SK-N-SH (cell line): ENCODE measurements around the gene CDH20. TPM values are rescaled to one million over a fixed set of nuclear protein-coding genes. Genes with fewer than 3 reads are reported as not detected.

Experiments used
- CTCF ChIA-PET: fragments of 300-600, 350-600 bp; formaldehyde crosslinking; extraction: SDS; loops from one replicate; lab custom pipeline; 2021; lab: Yijun Ruan, JAX
- POLR2A ChIA-PET: fragments of 350-600 bp; sonication (Branson Sonifier 250); formaldehyde crosslinking; extraction: SDS; loops from one replicate; lab custom pipeline; 2020; ENCODE audit warnings: antibody characterized with exemption, inconsistent platforms; lab: Yijun Ruan, JAX
- DNase-seq: peaks from one replicate; pipeline ENCODE4 v3.0.0; 2012
- H2AFZ ChIP-seq: fragments of 200-600 bp; sonication (generic); 2 replicates; pipeline ENCODE4 v1.8.1; 2016; ENCODE audit warnings: antibody characterized with exemption, mild to moderate bottlenecking, low read depth
- H3F3A ChIP-seq: fragments of 200-600 bp; sonication (generic); replicated peaks from 2 replicates; pipeline ENCODE3; 2016; ENCODE audit warnings: antibody characterized with exemption, mild to moderate bottlenecking; ENCODE audit not compliant: insufficient read depth
- H3K27ac ChIP-seq, 2 experiments: fragments of 200-500 bp in 1 of 2; fragments of 200-600 bp in 1 of 2; sonication (Bioruptor generic) in 1 of 2; sonication (generic), shearing (Covaris generic) in 1 of 2; 2 replicates each; pipeline versions ENCODE4 v1.5.1 to v1.6.1; 2014 to 2016; ENCODE audit warnings: low read depth in 2 of 2, inconsistent platforms in 1 of 2, low read length in 1 of 2, mild to moderate bottlenecking in 1 of 2, mixed read lengths in 1 of 2
- H3K27me3 ChIP-seq: fragments of 200-600 bp; sonication (generic), shearing (Covaris generic); 2 replicates; pipeline ENCODE4 v1.6.1; 2016; ENCODE audit warnings: mixed run types; ENCODE audit not compliant: insufficient read depth
- H3K36me3 ChIP-seq, 2 experiments: fragments of 200-500 bp in 1 of 2; fragments of 200-600 bp in 1 of 2; sonication (Bioruptor generic) in 1 of 2; sonication (generic) in 1 of 2; replicated peaks in 1 of 2; 2 replicates each; pipeline versions ENCODE3 to v1.5.1; 2014 to 2016; ENCODE audit warnings: low read length in 1 of 2, mild to moderate bottlenecking in 1 of 2; ENCODE audit not compliant: insufficient read depth in 2 of 2, control insufficient read depth in 1 of 2
- H3K4me1 ChIP-seq, 2 experiments: fragments of 200-500 bp in 1 of 2; fragments of 200-600 bp in 1 of 2; sonication (Bioruptor generic) in 1 of 2; sonication (generic), shearing (Covaris generic) in 1 of 2; 2 replicates each; pipeline versions ENCODE4 v1.5.1 to v1.6.1; 2014 to 2016; ENCODE audit warnings: low read depth in 1 of 2, low read length in 1 of 2, mixed run types in 1 of 2; ENCODE audit not compliant: insufficient read depth in 2 of 2, control insufficient read depth in 1 of 2
- H3K4me2 ChIP-seq: fragments of 200-600 bp; sonication (generic), shearing (Covaris generic); 2 replicates; pipeline ENCODE4 v1.6.1; 2017; ENCODE audit warnings: mixed run types
- H3K4me3 ChIP-seq, 2 experiments: fragments of 200-500 bp in 1 of 2; fragments of 200-600 bp in 1 of 2; sonication (Bioruptor generic) in 1 of 2; sonication (generic), shearing (Covaris generic) in 1 of 2; 2 replicates each; pipeline versions ENCODE4 v1.5.1 to v1.8.1; 2014 to 2016; ENCODE audit warnings: low read depth in 2 of 2, inconsistent platforms in 1 of 2, low read length in 1 of 2, mild to moderate bottlenecking in 1 of 2, mixed read lengths in 1 of 2, moderate library complexity in 1 of 2
- H3K79me2 ChIP-seq: fragments of 200-600 bp; sonication (generic); 2 replicates; pipeline ENCODE4 v1.8.1; 2017; ENCODE audit warnings: mild to moderate bottlenecking; ENCODE audit not compliant: insufficient read depth
- H3K9ac ChIP-seq: fragments of 200-600 bp; sonication (generic); 2 replicates; pipeline ENCODE4 v1.6.1; 2017; ENCODE audit warnings: mixed run types
- H3K9me2 ChIP-seq: fragments of 200-600 bp; sonication (generic); 2 replicates; pipeline ENCODE4 v1.6.1; 2017; ENCODE audit warnings: mixed run types
- H3K9me3 ChIP-seq: fragments of 200-600 bp; sonication (generic); 2 replicates; pipeline ENCODE4 v1.6.1; 2017; ENCODE audit warnings: mixed run types, mild to moderate bottlenecking, moderate library complexity
- H4K20me1 ChIP-seq: fragments of 200-600 bp; sonication (generic); 2 replicates; pipeline ENCODE4 v1.6.1; 2017; ENCODE audit warnings: mild to moderate bottlenecking, mixed run types; ENCODE audit not compliant: insufficient read depth
- CTCF ChIP-seq: fragments of 200-600 bp; sonication (generic); IDR thresholded peaks from 2 replicates; pipeline ENCODE4 v1.6.1; 2017; ENCODE audit warnings: antibody characterized with exemption, mild to moderate bottlenecking, moderate library complexity
- EP300 ChIP-seq, 2 experiments: IDR thresholded peaks; 2 replicates each; pipeline versions ENCODE4 v1.4.0 to v1.6.1; 2012; ENCODE audit warnings: borderline replicate concordance in 1 of 2, low read depth in 1 of 2, low read length in 1 of 2
- FOXJ3 ChIP-seq: sonication (generic); formaldehyde crosslinking; IDR thresholded peaks from 2 replicates; pipeline ENCODE4 v1.5.1; 2020; ENCODE audit warnings: mild to moderate bottlenecking, missing genetic modification reagents
- GABPA ChIP-seq: IDR thresholded peaks from 2 replicates; pipeline ENCODE4 v1.4.0; 2012; ENCODE audit warnings: low read depth, mild to moderate bottlenecking
- IRF3 ChIP-seq: fragments of 150-350 bp; IDR thresholded peaks from 2 replicates; pipeline ENCODE4 v1.6.1; 2016; ENCODE audit warnings: mild to moderate bottlenecking, low read depth, low read length
- MAX ChIP-seq: IDR thresholded peaks from 2 replicates; pipeline ENCODE4 v1.4.0; 2012; ENCODE audit warnings: low read depth
- MEF2A ChIP-seq: IDR thresholded peaks from 2 replicates; pipeline ENCODE4 v1.4.0; 2012; ENCODE audit warnings: low read depth, borderline replicate concordance
- MXI1 ChIP-seq: IDR thresholded peaks from 2 replicates; pipeline ENCODE4 v1.6.1; 2012; ENCODE audit warnings: mild to moderate bottlenecking, low read depth, low read length, improper control_type of control experiment
- NFIC ChIP-seq: IDR thresholded peaks from 2 replicates; pipeline ENCODE4 v1.4.0; 2012; ENCODE audit warnings: borderline replicate concordance
- PBX3 ChIP-seq: IDR thresholded peaks from 2 replicates; pipeline ENCODE4; 2012
- RFX5 ChIP-seq: IDR thresholded peaks from 2 replicates; pipeline ENCODE4 v1.6.1; 2012; ENCODE audit warnings: mild to moderate bottlenecking, improper control_type of control experiment, low read length
- RXRA ChIP-seq: IDR thresholded peaks from 2 replicates; pipeline ENCODE4 v1.4.0; 2012; ENCODE audit warnings: low read depth, mild to moderate bottlenecking, borderline replicate concordance
- SIN3A ChIP-seq: IDR thresholded peaks from 2 replicates; pipeline ENCODE4 v1.6.1; 2012; ENCODE audit warnings: low read depth, mild to moderate bottlenecking, low read length, moderate library complexity, borderline replicate concordance
- TAF1 ChIP-seq: IDR thresholded peaks from 2 replicates; pipeline ENCODE4 v1.6.1; 2012; ENCODE audit warnings: low read depth, mild to moderate bottlenecking, low read length, moderate library complexity, borderline replicate concordance
- TCF12 ChIP-seq: IDR thresholded peaks from 2 replicates; pipeline ENCODE4 v1.4.0; 2012
- USF1 ChIP-seq: IDR thresholded peaks from 2 replicates; pipeline ENCODE4 v1.4.0; 2012; ENCODE audit warnings: low read depth, borderline replicate concordance
- USF2 ChIP-seq: fragments of 150-350 bp; IDR thresholded peaks from 2 replicates; pipeline ENCODE4 v1.6.1; 2017; ENCODE audit warnings: antibody characterized with exemption, low read length, low read depth, borderline replicate concordance
- YY1 ChIP-seq: IDR thresholded peaks from 2 replicates; pipeline ENCODE4 v1.4.0; 2012; ENCODE audit warnings: low read depth, mild to moderate bottlenecking
- polyA plus RNA-seq, 3 experiments: library from polyadenylated mRNA; depleted of rRNA; stranded (reverse); fragments of >200 nt; gene quantifications; 2 replicates each; pipeline ENCODE4 v1.2.3, GENCODE V29; 2012

Gene CDH20
- polyA plus RNA-seq, 1 of the 3 experiments (the other 2 are of a cell fraction) = 1.1 TPM

GRCh38 chr18:61348230-61348629 is 15.0 kb downstream of the CDH20 start:
- ChIA-PET CTCF (no interaction called here), POLR2A (no interaction called here)
- no peak overlapping the region for H3K9ac ChIP-seq
- no peak overlapping the region for H3K4me2 ChIP-seq
- no peak overlapping the region for H3K4me3 ChIP-seq
- TF ChIP-seq YY1 = no peak
- no peak for TF ChIP-seq PBX3
- no peak for TF ChIP-seq GABPA
- TF ChIP-seq TAF1 = no peak
- no peak for TF ChIP-seq MAX
- TF ChIP-seq FOXJ3 (CRISPR knock-in tag) = no peak
- no peak for TF ChIP-seq MEF2A
- TF ChIP-seq USF1 = no peak
- TF ChIP-seq IRF3 = no peak
- TF ChIP-seq MXI1 = no peak
- no peak for TF ChIP-seq RFX5
- no peak for TF ChIP-seq EP300 (IDR thresholded peaks at IDR 0.05; ENCODE audit: borderline replicate concordance in 1 of 2, low read depth in 1 of 2, low read length in 1 of 2)
- no peak for TF ChIP-seq RXRA
- no peak for TF ChIP-seq CTCF
- no peak for TF ChIP-seq SIN3A
- TF ChIP-seq USF2 = no peak
- TF ChIP-seq NFIC = no peak
- no peak for TF ChIP-seq TCF12
- TF ChIP-seq, all 33 proteins: peak for 0
- H3K27me3 ChIP-seq = no peaks in the 10 kb centered on the region
- H3K4me1 ChIP-seq = no peaks in the 10 kb centered on the region; a peak in 1 of 4 replicates
- no peaks in the 10 kb centered on the region for H3K36me3 ChIP-seq
- H3K27ac ChIP-seq = no peak overlapping the region
- H3F3A ChIP-seq = no peaks in the 10 kb centered on the region
- DNase-seq = no peak
- no peak overlapping the region; the same call in 1 of the 2 replicates for H2AFZ ChIP-seq
- H3K9me2 ChIP-seq = no peaks in the 10 kb centered on the region
- H3K79me2 ChIP-seq = no peaks in the 10 kb centered on the region
- H3K9me3 ChIP-seq = no peaks in the 10 kb centered on the region
- no peaks in the 10 kb centered on the region for H4K20me1 ChIP-seq
